Measurements from ENCODE around the gene OR10D3.
A peak's percentile ranks its signal among the peaks of the same experiment; 100 is the strongest.
"Not testable (repeated sequence)": the region's sequence is repeated elsewhere in the genome, so short reads cannot be mapped to it uniquely, and the experiment has no call there.

Gene OR10D3

GRCh38 chr11:124195189-124195734, 12.1 kb downstream of the OR10D3 start:
- DNase-seq: peak; percentile 11

GRCh38 chr11:124197999-124198398, 14.9 kb downstream of the OR10D3 start:
- DNase-seq: no peak

- DNase-seq: no peak
These were observed 15.8 kb downstream of the OR10D3 start for GRCh38 chr11:124198897-124199296.

- no peak for DNase-seq
These were observed 16.6 kb downstream of the OR10D3 start for GRCh38 chr11:124199702-124200101.

- DNase-seq: no peak
These were observed 17.5 kb downstream of the OR10D3 start for GRCh38 chr11:124200671-124201070.

- DNase-seq: no peak
These were observed 19.8 kb downstream of the OR10D3 start for GRCh38 chr11:124202951-124203350.

GRCh38 chr11:124204008-124204407, 20.9 kb downstream of the OR10D3 start:
- DNase-seq: no peak

GRCh38 chr11:124207102-124207792, 24.1 kb downstream of the OR10D3 start:
- DNase-seq: no peak

GRCh38 chr11:124209824-124210357, 26.7 kb downstream of the OR10D3 start:
- no peak for DNase-seq

- DNase-seq: no peak
These were observed 27.3 kb downstream of the OR10D3 start for GRCh38 chr11:124210421-124210820.

GRCh38 chr11:124211321-124211720, 28.2 kb downstream of the OR10D3 start:
- peak; percentile 44 for DNase-seq

- DNase-seq: no peak
These were observed 30.9 kb downstream of the OR10D3 start for GRCh38 chr11:124214027-124214426.

- no peak for DNase-seq
These were observed 36.0 kb downstream of the OR10D3 start for GRCh38 chr11:124219126-124219525.

GRCh38 chr11:124222407-124222806, 39.3 kb downstream of the OR10D3 start:
- no peak for DNase-seq

- not testable (repeated sequence) for DNase-seq
These were observed 41.7 kb downstream of the OR10D3 start for GRCh38 chr11:124224618-124225423.

- no peak for DNase-seq
These were observed 42.3 kb downstream of the OR10D3 start for GRCh38 chr11:124225471-124225870.

- no peak for DNase-seq
These were observed 50.2 kb downstream of the OR10D3 start for GRCh38 chr11:124233376-124233775.

Measured in NCI-H2171 treated with DMSO at 0.1 percent for 48 hours (cell line).